Tibial nerve (tissue), 4 donors: Measurements from ENCODE around the gene PAFAH1B1. TPM values are rescaled to one million over a fixed set of nuclear protein-coding genes. Genes with fewer than 3 reads are reported as not detected.

Experiments
- DNase-seq, 2 donors: peaks; one replicate each; pipeline ENCODE4 v3.0.0-alpha.2; 2019; ENCODE audit warnings: low spot score in 2 of 2
- H3K27ac ChIP-seq, 4 donors: fragments of 200-600 bp; sonication (generic) in 3 of 4; one replicate each; pipeline ENCODE4 v1.5.1; 2017 to 2019; ENCODE audit warnings: mild to moderate bottlenecking in 1 of 4
- H3K27me3 ChIP-seq, 2 donors: fragments of 200-600 bp; sonication (generic) in 1 of 2; one replicate each; pipeline versions ENCODE4 v1.5.1 to v1.6.0; 2017 to 2019
- H3K36me3 ChIP-seq, 3 donors: fragments of 200-600 bp; sonication (generic); one replicate each; pipeline ENCODE4 v1.5.1; 2018 to 2019
- H3K4me1 ChIP-seq, 4 donors: fragments of 200-600 bp; sonication (generic) in 3 of 4; one replicate each; pipeline ENCODE4 v1.5.1; 2017 to 2019
- H3K4me3 ChIP-seq, 4 donors: fragments of 200-600 bp; sonication (generic) in 3 of 4; one replicate each; pipeline ENCODE4 v1.5.1; 2017 to 2019; ENCODE audit warnings: mild to moderate bottlenecking in 1 of 4, moderate library complexity in 1 of 4
- H3K9me3 ChIP-seq, 4 donors: fragments of 200-600 bp; sonication (generic) in 3 of 4; one replicate each; pipeline ENCODE4 v1.5.1; 2017 to 2019
- CTCF ChIP-seq, 5 experiments: fragments of 200-600 bp in 3 of 5; fragments of 450-650 bp in 2 of 5; sonication (generic) in 3 of 5; IDR thresholded peaks; one replicate each; pipeline ENCODE4 v1.5.1; 2016 to 2019; ENCODE audit warnings: antibody characterized with exemption in 5 of 5, mild to moderate bottlenecking in 3 of 5, moderate library complexity in 2 of 5
- EP300 ChIP-seq, 2 donors: sonication (generic); formaldehyde crosslinking; IDR thresholded peaks; one replicate each; pipeline ENCODE4 v1.6.1; 2017; ENCODE audit warnings: antibody characterized with exemption in 2 of 2, mild to moderate bottlenecking in 1 of 2
- POLR2A ChIP-seq, 2 donors: fragments of 450-650 bp; IDR thresholded peaks; one replicate each; pipeline ENCODE4 v1.6.1; 2017; ENCODE audit warnings: antibody characterized with exemption in 2 of 2, mild to moderate bottlenecking in 2 of 2, moderate library complexity in 2 of 2
- whole genome bisulfite sequencing, 2 donors: methylation state at CpG; one replicate each; pipeline ENCODE4 v1.1.5; 2018; 5-methylcytosine and 5-hydroxymethylcytosine counted together
- total RNA-seq, 4 donors: library from RNA; depleted of rRNA; stranded (reverse); fragments of >200 nt; gene quantifications; one replicate each; pipeline ENCODE4 v1.1.0, GENCODE V29; 2016

Gene PAFAH1B1
- total RNA-seq, 4 donors from 2014 or later, result 105 to 185 (median 139) TPM

GRCh38 chr17:2700491-2701141, 107.2 kb downstream of the PAFAH1B1 start:
- H3K4me1 ChIP-seq, result no peaks in the 10 kb centered on the region
- H3K9me3 ChIP-seq, result no peaks in the 10 kb centered on the region
- H3K27me3 ChIP-seq, result no peaks in the 10 kb centered on the region
- H3K27ac ChIP-seq, result no peak overlapping the region
- no peak for TF ChIP-seq EP300 (IDR thresholded peaks at IDR 0.05)
- no peak for TF ChIP-seq POLR2A (IDR thresholded peaks at IDR 0.05)
- TF ChIP-seq CTCF (IDR thresholded peaks at IDR 0.05), result no peak
- no peak overlapping the region for H3K4me3 ChIP-seq
- WGBS, 2 donors, result 86 to 89% methylated on average over 17 to 26 of the region's 27 CpGs
- H3K36me3 ChIP-seq, result peaks cover 0 to 92% (median 21%) of the 10 kb centered on the region in 3 donors
- DNase-seq, result peak in 1 of 2 donors; percentile 7

- TF ChIP-seq EP300 (IDR thresholded peaks at IDR 0.05) (no peak), POLR2A (IDR thresholded peaks at IDR 0.05) (no peak), CTCF (IDR thresholded peaks at IDR 0.05) (no peak)
- WGBS, 2 donors, result 93 to 94% methylated on average over 32 to 37 of the region's 41 CpGs
- Histone ChIP-seq H3K4me3 (no peak overlapping the region), H3K4me1 (peaks cover 0 to 4% (median 0%) of the 10 kb centered on the region in 4 donors), H3K27me3 (no peaks in the 10 kb centered on the region), H3K9me3 (no peaks in the 10 kb centered on the region), H3K36me3 (peaks cover 0 to 85% (median 15%) of the 10 kb centered on the region in 3 donors), H3K27ac (no peak overlapping the region)
- peak in 1 of 2 donors; percentile 11 for DNase-seq
Measured at GRCh38 chr17:2701161-2701995, 107.9 kb downstream of the PAFAH1B1 start.

GRCh38 chr17:2701996-2702741, 108.7 kb downstream of the PAFAH1B1 start:
- TF ChIP-seq CTCF (IDR thresholded peaks at IDR 0.05) (no peak), POLR2A (IDR thresholded peaks at IDR 0.05) (no peak), EP300 (IDR thresholded peaks at IDR 0.05) (no peak)
- no peaks in the 10 kb centered on the region for H3K27me3 ChIP-seq

GRCh38 chr17:2703181-2703580, 109.7 kb downstream of the PAFAH1B1 start:
- H3K36me3 ChIP-seq, result peaks cover 0 to 67% (median 8%) of the 10 kb centered on the region in 3 donors

More at GRCh38 chr17:2701996-2702741, 108.7 kb downstream of the PAFAH1B1 start:
- Histone ChIP-seq H3K4me1 (peaks cover 0 to 12% (median 2%) of the 10 kb centered on the region in 4 donors), H3K36me3 (peaks cover 0 to 77% (median 10%) of the 10 kb centered on the region in 3 donors), H3K9me3 (no peaks in the 10 kb centered on the region), H3K27ac (no peak overlapping the region), H3K4me3 (no peak overlapping the region)
- 87 to 88% methylated on average over 21 to 22 of the region's 22 CpGs for WGBS, 2 donors
- no peak for DNase-seq

More at GRCh38 chr17:2703181-2703580, 109.7 kb downstream of the PAFAH1B1 start:
- Histone ChIP-seq H3K9me3 (no peaks in the 10 kb centered on the region), H3K4me3 (no peak overlapping the region), H3K27ac (no peak overlapping the region), H3K27me3 (no peaks in the 10 kb centered on the region), H3K4me1 (peaks cover 0 to 22% (median 12%) of the 10 kb centered on the region in 4 donors)
- peak in 1 of 2 donors; percentile 3 for DNase-seq
- WGBS, 2 donors, result 85 to 95% methylated on average over 8 to 20 of the region's 20 CpGs
- no peak for TF ChIP-seq CTCF (IDR thresholded peaks at IDR 0.05)
- no peak for TF ChIP-seq POLR2A (IDR thresholded peaks at IDR 0.05)
- no peak for TF ChIP-seq EP300 (IDR thresholded peaks at IDR 0.05)
